ENCODE measurements around the gene ANKRD66.

- TF ChIP-seq ELF1 (IDR thresholded peaks at IDR 0.05) (no peak), ZBTB33 (IDR thresholded peaks at IDR 0.05; ENCODE audit: borderline replicate concordance, low read depth) (no peak), MAX (IDR thresholded peaks at IDR 0.05; ENCODE audit: low read depth) (no peak)
Measured at GRCh38 chr6:46784535-46784934, 37.8 kb downstream of the ANKRD66 start.

All from SK-N-SH (cell line).